Measurements from ENCODE around the gene TPPP. TPM values are rescaled to one million over a fixed set of nuclear protein-coding genes. Genes with fewer than 3 reads are reported as not detected.

The TPPP gene
- total and polyA plus RNA-seq, 2 donors (not counting 3 experiments of a cell fraction or from before 2014, with no cell fraction given), result 0.04 to 0.09 TPM

GRCh38 chr5:675111-675870 lies 17.9 kb downstream of the TPPP start:
- no TSS peak for BruUV-seq (replicated peaks)
- POLR2A ChIA-PET, result no interaction called here
- intact Hi-C loops (cut with micrococcal nuclease), result loop anchor here (10.0 kb wide), 1 partner anchor 360 kb away; no protein-coding TSS in a partner anchor

More at GRCh38 chr5:675111-675870, 17.9 kb downstream of the TPPP start:
- Histone ChIP-seq H4K20me1 (replicated peaks; ENCODE audit: control insufficient read depth, extremely low read depth, insufficient read depth, low read length) (no peaks in the 10 kb centered on the region), H3K79me2 (ENCODE audit: control insufficient read depth, insufficient read depth, low read length) (no peaks in the 10 kb centered on the region), H3K27ac (ENCODE audit: insufficient read depth, low read depth, low read length) (no peak overlapping the region), H3K27me3 (ENCODE audit: control insufficient read depth in 2 of 2, insufficient read depth in 2 of 2, low read length in 2 of 2) (no peaks in the 10 kb centered on the region), H3K4me2 (ENCODE audit: insufficient read depth, low read length) (no peak overlapping the region), H3K9me1 (replicated peaks; ENCODE audit: control insufficient read depth, extremely low read depth, insufficient read depth, low read length) (no peaks in the 10 kb centered on the region), H3K9ac (replicated peaks; ENCODE audit: extremely low read depth, insufficient read depth, low read length) (no peak overlapping the region), H3K4me1 (ENCODE audit: control insufficient read depth, extremely low read depth, insufficient read depth, low read length) (no peaks in the 10 kb centered on the region), H3K4me3 (replicated peaks in 1 of 3; ENCODE audit: insufficient read depth in 1 of 3, low read depth in 1 of 3, low read length in 3 of 3) (no peak overlapping the region), H3K9me3 (replicated peaks; ENCODE audit: control insufficient read depth, insufficient read depth, low read length) (no peaks in the 10 kb centered on the region), H2AFZ (ENCODE audit: low read depth, low read length) (no peak overlapping the region), H3K36me3 (ENCODE audit: control insufficient read depth in 2 of 2, extremely low read depth in 1 of 2, insufficient read depth in 2 of 2, low read length in 2 of 2) (no peaks in the 10 kb centered on the region)
- CTCF ChIA-PET, result no interaction called here
- TF ChIP-seq GATA2 (IDR thresholded peaks at IDR 0.05; ENCODE audit: insufficient read depth, insufficient read length, low read depth, low read length) (no peak), JUN (IDR thresholded peaks at IDR 0.05; ENCODE audit: borderline replicate concordance, insufficient read depth, insufficient read length, low read depth) (no peak), MYC (IDR thresholded peaks at IDR 0.05; ENCODE audit: low read depth, low read length) (no peak), MAX (IDR thresholded peaks at IDR 0.05; ENCODE audit: insufficient read depth, insufficient read length) (no peak)
- TF ChIP-seq, protein P1, sequence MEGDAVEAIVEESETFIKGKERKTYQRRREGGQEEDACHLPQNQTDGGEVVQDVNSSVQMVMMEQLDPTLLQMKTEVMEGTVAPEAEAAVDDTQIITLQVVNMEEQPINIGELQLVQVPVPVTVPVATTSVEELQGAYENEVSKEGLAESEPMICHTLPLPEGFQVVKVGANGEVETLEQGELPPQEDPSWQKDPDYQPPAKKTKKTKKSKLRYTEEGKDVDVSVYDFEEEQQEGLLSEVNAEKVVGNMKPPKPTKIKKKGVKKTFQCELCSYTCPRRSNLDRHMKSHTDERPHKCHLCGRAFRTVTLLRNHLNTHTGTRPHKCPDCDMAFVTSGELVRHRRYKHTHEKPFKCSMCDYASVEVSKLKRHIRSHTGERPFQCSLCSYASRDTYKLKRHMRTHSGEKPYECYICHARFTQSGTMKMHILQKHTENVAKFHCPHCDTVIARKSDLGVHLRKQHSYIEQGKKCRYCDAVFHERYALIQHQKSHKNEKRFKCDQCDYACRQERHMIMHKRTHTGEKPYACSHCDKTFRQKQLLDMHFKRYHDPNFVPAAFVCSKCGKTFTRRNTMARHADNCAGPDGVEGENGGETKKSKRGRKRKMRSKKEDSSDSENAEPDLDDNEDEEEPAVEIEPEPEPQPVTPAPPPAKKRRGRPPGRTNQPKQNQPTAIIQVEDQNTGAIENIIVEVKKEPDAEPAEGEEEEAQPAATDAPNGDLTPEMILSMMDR (IDR thresholded peaks at IDR 0.05; ENCODE audit: extremely low read depth in 1 of 2, insufficient read depth in 1 of 2, low read depth in 1 of 2, low read length in 2 of 2), result no peak
- dilution Hi-C loops (cut with MboI; ENCODE audit: extremely low pct_ligation_motif_present, low sequenced_read_pairs), result no loop called here
- FAIRE-seq (no peak), DNase-seq (ENCODE audit: low read depth, low spot score) (no peak)
